ENCODE results near the gene TEX22.

DNA sequence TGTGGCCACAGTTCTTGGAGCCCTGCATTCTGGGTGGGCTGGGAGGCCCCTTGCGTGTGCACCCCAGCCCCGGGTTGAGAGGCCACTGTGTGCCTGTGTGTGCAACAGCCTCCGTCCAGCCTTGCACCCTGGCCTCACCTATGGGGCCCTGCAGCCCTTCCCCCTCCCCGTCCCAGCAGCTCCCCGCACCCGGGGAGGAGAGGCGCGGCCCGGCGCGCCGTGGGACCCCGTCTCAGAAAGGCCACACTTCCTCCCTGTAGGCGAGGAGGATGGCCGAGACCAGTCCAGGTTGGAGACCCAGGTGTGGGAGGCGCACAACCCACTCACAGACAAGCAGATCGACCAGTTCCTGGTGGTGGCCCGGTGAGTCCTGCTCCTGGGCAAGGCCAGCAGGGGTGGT lies 59.7 kb downstream of the TEX22 start:
- no peak for TF ChIP-seq ARNTL (CRISPR knock-in tag; IDR thresholded peaks at IDR 0.05; ENCODE audit: borderline replicate concordance, low read depth)
- TF ChIP-seq, protein P1, sequence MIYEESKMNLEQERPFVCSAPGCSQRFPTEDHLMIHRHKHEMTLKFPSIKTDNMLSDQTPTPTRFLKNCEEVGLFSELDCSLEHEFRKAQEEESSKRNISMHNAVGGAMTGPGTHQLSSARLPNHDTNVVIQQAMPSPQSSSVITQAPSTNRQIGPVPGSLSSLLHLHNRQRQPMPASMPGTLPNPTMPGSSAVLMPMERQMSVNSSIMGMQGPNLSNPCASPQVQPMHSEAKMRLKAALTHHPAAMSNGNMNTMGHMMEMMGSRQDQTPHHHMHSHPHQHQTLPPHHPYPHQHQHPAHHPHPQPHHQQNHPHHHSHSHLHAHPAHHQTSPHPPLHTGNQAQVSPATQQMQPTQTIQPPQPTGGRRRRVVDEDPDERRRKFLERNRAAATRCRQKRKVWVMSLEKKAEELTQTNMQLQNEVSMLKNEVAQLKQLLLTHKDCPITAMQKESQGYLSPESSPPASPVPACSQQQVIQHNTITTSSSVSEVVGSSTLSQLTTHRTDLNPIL (CRISPR knock-in tag; IDR thresholded peaks at IDR 0.05; ENCODE audit: low read depth), result no peak
- TF ChIP-seq ZNF565 (CRISPR knock-in tag; conservative IDR thresholded peaks at IDR 0.05; ENCODE audit: low read depth), result no peak
- no peak for TF ChIP-seq BACH2 (CRISPR knock-in tag; IDR thresholded peaks at IDR 0.05; ENCODE audit: borderline replicate concordance)
- no peak for TF ChIP-seq RARB (CRISPR knock-in tag; IDR thresholded peaks at IDR 0.05)
- TF ChIP-seq ZFP3 (CRISPR knock-in tag; IDR thresholded peaks at IDR 0.05), result no peak
